Stimulated activated naive CD8-positive, alpha-beta T cell treated with anti-CD3 and anti-CD28 coated beads, Interleukin-15, Interleukin-2, amounts not matched to agents 100 ng/mL and 50 ng/mL, for 24 hours (primary cell): Measurements from ENCODE around the gene LRRC25.

ENCODE experiments used
- H3K27ac Mint-ChIP-seq: one replicate; pipeline ENCODE4 v1.8.0; 2021; ENCODE audit warnings: mild to moderate bottlenecking, mixed read lengths
- H3K27me3 Mint-ChIP-seq: one replicate; pipeline ENCODE4 v1.8.0; 2021; ENCODE audit warnings: mixed read lengths
- H3K36me3 Mint-ChIP-seq: one replicate; pipeline ENCODE4 v1.8.0; 2021; ENCODE audit warnings: low read depth, mixed read lengths
- H3K4me1 Mint-ChIP-seq: one replicate; pipeline ENCODE4 v1.8.0; 2021; ENCODE audit warnings: low read depth, mixed read lengths
- H3K4me3 Mint-ChIP-seq: one replicate; pipeline ENCODE4 v1.8.0; 2021; ENCODE audit warnings: mild to moderate bottlenecking, mixed read lengths
- H3K9me3 Mint-ChIP-seq: one replicate; pipeline ENCODE4 v1.8.0; 2021; ENCODE audit warnings: mixed read lengths

The LRRC25 gene

DNA sequence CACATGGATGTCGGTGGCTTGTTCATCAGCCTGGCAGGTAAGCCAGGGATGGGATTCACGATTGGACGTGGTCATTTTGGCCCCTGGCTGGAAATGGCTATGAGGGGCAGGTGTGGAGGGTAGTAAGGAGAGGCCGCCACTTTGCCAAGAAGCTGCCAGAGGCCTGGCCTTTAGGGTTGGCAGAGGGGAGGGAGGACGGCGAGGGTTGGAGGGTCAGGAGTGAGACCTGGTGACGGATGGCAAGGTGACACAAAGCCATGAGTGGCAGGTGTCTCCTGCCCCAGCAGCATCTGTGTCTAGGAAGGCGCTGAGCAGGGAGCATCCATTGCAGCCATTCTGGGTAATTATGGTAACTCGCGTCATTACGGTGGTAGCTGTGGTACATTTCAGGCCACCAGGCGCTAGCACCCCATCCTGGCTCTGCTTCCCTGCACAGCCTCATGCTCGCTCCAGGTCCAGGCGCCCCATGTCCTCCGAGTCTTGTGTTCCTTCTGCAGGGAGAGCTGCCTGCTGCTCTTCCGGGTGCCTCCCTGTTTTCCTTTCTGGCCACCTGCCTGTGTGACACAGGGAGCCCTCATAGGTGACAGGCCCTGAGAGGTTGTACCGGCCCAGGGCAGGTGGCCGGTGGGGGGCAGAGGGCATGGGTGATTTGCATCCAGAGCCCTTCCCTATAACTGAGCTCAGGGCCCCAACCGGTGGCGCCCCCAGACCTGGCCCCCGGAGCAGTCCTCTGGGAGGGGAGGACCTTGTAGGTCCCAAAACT, 26.0 kb upstream of the LRRC25 start:
- Mint-ChIP-seq H3K4me3 (no peak overlapping the region), H3K4me1 (peaks cover 52% of the 10 kb centered on the region), H3K36me3 (no peaks in the 10 kb centered on the region), H3K9me3 (no peaks in the 10 kb centered on the region), H3K27me3 (peaks cover 2% of the 10 kb centered on the region), H3K27ac (no peak overlapping the region)

- H3K27ac Mint-ChIP-seq = peak overlapping the region; percentile 89
- H3K36me3 Mint-ChIP-seq = no peaks in the 10 kb centered on the region
- no peaks in the 10 kb centered on the region for H3K9me3 Mint-ChIP-seq
- H3K4me3 Mint-ChIP-seq = peak overlapping the region; percentile 94
- H3K4me1 Mint-ChIP-seq = peaks cover 59% of the 10 kb centered on the region
- H3K27me3 Mint-ChIP-seq = peaks cover 9% of the 10 kb centered on the region
These were observed 25.2 kb upstream of the LRRC25 start for GRCh38 chr19:18422530-18423191.

GRCh38 chr19:18421371-18421959, 24.0 kb upstream of the LRRC25 start:
- H3K4me1 Mint-ChIP-seq = peaks cover 69% of the 10 kb centered on the region
- peak overlapping the region; percentile 89 for H3K27ac Mint-ChIP-seq
- H3K4me3 Mint-ChIP-seq = peak overlapping the region; percentile 94
- H3K27me3 Mint-ChIP-seq = peaks cover 9% of the 10 kb centered on the region
- H3K9me3 Mint-ChIP-seq = no peaks in the 10 kb centered on the region
- no peaks in the 10 kb centered on the region for H3K36me3 Mint-ChIP-seq

DNA sequence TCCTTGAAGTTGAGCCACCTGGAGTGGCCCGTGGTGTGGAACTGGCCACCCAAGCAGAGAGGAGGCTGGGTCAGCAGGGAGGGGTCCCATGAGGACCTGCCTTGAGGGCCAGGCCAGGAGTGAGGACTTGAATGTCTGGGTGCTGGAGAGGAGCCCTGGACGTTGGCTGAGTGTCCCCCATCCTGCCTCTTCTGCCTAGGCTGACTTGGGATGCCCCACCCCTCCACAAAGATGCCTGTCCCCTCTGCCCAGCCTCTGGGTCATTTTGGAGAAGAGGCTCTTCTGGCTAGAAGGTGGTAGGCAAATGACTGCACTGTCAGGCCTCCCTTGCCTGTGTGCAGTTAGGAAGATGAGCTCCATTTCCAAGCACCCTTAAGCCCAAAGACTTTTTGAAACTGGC, 23.5 kb upstream of the LRRC25 start:
- Mint-ChIP-seq H3K4me3 (peak overlapping the region; percentile 94), H3K4me1 (peaks cover 72% of the 10 kb centered on the region), H3K36me3 (no peaks in the 10 kb centered on the region), H3K27me3 (peaks cover 9% of the 10 kb centered on the region), H3K9me3 (no peaks in the 10 kb centered on the region), H3K27ac (no peak overlapping the region)

DNA sequence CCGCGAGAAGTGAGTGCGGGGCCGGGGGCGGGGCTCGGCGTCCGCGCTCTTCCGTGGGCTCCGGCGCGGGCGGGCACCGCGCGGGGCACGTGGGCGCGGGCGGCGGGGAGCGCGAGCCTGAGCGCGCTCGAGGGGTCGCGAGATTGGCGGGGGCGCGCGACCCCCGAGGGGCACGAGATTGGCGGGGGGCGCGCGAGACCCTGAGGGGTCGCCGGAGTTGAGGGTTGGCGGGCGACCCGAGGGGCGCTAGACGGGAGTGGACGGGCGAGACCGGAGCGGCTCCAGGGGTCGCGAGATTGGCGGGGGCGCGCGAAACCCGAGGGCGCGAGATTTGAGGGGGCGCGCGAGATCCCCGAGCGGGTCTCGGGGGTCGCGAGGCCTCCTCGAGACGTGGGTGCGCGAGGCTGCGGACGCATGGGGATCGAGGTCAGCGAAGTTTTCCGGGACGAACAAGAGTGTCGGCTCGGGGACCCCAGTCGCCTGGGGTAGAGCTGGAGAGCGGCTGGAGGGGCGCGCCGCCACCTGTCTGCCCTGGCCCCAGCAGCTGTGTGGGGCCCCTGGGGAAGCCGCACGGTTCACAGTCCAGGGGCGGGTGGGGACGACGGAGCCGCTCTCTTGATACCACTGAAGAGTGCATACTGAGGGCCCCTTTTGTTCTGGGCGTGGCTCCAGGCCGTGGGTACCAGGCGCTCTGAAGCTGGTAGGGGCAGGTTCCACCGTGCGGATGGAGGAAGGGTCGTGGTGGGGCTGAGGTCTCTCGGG, 22.5 kb upstream of the LRRC25 start:
- H3K4me3 Mint-ChIP-seq = peak overlapping the region; percentile 94
- peak overlapping the region; percentile 79 for H3K27ac Mint-ChIP-seq
- peaks cover 9% of the 10 kb centered on the region for H3K27me3 Mint-ChIP-seq
- peaks cover 79% of the 10 kb centered on the region for H3K4me1 Mint-ChIP-seq
- H3K36me3 Mint-ChIP-seq = no peaks in the 10 kb centered on the region
- H3K9me3 Mint-ChIP-seq = no peaks in the 10 kb centered on the region

- Mint-ChIP-seq H3K9me3 (no peaks in the 10 kb centered on the region), H3K27ac (peak within 1 kb of the TSS; percentile 79), H3K36me3 (no peaks in the 10 kb centered on the region), H3K27me3 (peaks cover 11% of the 10 kb centered on the region), H3K4me1 (peaks cover 85% of the 10 kb centered on the region), H3K4me3 (peak within 1 kb of the TSS; percentile 94)
These were observed 21.8 kb upstream of the LRRC25 start, which contains the start of gene SSBP4 for GRCh38 chr19:18419195-18419698. Gene SSBP4 (plus strand): TSS chr19:18419398. CDS start chr19:18419649, 251 bp downstream.

DNA sequence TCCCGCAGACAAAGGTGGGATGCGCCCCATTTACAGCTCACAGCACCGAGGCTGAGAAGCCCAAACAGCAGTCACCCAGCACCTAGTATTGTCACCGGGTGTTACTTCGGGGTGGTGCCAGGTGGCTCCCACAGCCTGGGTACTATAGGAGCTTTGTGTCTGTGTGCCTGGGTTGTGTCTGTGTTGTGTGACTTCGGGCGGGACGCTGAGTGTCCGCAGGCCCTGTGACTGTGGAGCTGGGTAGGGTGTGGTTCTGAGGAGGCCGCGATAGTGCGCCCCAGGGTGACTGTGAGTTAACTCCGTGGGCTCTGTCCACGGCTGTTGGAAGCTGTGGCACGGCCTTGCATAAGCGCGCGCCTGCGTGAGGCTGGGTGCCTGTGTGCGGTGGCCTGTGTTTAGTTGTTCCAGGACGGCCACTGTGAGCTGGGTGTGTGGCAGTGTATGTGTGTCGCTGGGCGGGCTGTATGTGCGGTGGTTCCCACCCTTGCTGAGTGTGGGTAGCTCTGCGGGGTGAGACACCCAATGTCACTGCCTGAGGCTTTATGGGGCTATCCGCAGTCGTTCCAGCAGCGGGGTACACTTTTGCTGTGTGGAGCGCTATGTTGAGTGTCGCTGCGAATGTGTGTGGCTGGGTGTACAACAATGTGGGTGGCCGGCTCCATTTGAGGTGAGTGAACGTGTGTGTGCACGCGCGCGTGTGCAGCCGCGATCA, 21.2 kb upstream of the LRRC25 start:
- H3K9me3 Mint-ChIP-seq = no peaks in the 10 kb centered on the region
- no peaks in the 10 kb centered on the region for H3K36me3 Mint-ChIP-seq
- H3K27me3 Mint-ChIP-seq = peaks cover 15% of the 10 kb centered on the region
- peaks cover 82% of the 10 kb centered on the region for H3K4me1 Mint-ChIP-seq
- peak overlapping the region; percentile 65 for H3K27ac Mint-ChIP-seq
- peak overlapping the region; percentile 74 for H3K4me3 Mint-ChIP-seq

DNA sequence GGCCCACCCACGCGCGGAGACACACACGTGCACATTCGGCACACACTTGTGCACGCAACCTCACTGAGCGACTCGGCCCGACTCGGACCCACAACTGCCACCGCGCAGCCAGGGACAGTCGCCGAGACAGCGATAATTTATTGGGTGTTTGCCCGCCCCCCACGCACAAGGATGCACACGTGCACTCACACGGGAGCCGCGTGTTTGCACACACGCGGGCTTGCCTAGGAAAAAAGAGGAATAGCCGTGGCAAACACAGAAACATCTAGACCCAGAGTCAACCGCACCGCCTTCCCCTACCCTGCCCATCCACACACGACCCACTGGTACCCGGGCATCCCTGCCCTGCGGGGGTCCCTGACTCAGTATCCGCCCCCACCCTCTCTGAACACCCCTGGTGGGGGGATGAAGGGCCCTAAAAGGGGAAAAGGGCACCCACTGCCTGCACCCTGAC, 20.6 kb upstream of the LRRC25 start:
- Mint-ChIP-seq H3K9me3 (no peaks in the 10 kb centered on the region), H3K4me3 (peak overlapping the region; percentile 74), H3K36me3 (no peaks in the 10 kb centered on the region), H3K27ac (peak overlapping the region; percentile 65), H3K27me3 (peaks cover 15% of the 10 kb centered on the region), H3K4me1 (peaks cover 78% of the 10 kb centered on the region)

GRCh38 chr19:18417250-18418028, 20.0 kb upstream of the LRRC25 start:
- Mint-ChIP-seq H3K9me3 (no peaks in the 10 kb centered on the region), H3K4me3 (peak overlapping the region; percentile 75), H3K27me3 (peaks cover 20% of the 10 kb centered on the region), H3K4me1 (peaks cover 72% of the 10 kb centered on the region), H3K36me3 (no peaks in the 10 kb centered on the region), H3K27ac (peak overlapping the region; percentile 71)

DNA sequence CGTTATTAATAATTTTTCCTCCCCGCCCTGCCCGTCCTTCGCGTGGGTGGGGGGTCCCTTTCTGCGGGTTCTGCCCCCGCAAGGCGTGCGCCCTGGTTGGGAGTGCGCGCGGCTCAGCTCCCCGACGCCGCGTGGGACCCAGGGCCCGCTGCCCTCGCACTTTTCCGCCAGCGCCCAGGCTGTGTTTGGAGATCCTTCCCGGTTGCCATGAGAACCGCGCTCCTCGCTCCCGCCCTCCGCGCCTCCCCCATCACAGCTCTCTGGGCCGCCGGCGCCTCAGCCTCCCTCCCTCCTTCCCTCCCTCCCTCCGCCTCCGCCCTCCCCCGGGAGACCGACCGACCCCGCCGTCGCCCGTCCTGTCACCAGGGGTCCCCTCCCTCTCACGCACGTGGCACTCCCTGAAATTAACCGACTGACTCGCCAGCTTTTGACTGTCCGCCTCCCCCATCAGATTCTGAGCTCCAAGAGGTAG, 19.4 kb upstream of the LRRC25 start:
- Mint-ChIP-seq H3K9me3 (no peaks in the 10 kb centered on the region), H3K27ac (peak overlapping the region; percentile 81), H3K27me3 (peaks cover 20% of the 10 kb centered on the region), H3K36me3 (no peaks in the 10 kb centered on the region), H3K4me3 (peak overlapping the region; percentile 75), H3K4me1 (peaks cover 66% of the 10 kb centered on the region)

GRCh38 chr19:18415178-18415867, 17.9 kb upstream of the LRRC25 start:
- H3K9me3 Mint-ChIP-seq = no peaks in the 10 kb centered on the region
- no peaks in the 10 kb centered on the region for H3K36me3 Mint-ChIP-seq
- H3K4me1 Mint-ChIP-seq = peaks cover 54% of the 10 kb centered on the region
- peak overlapping the region; percentile 66 for H3K4me3 Mint-ChIP-seq
- peak overlapping the region; percentile 63 for H3K27ac Mint-ChIP-seq
- H3K27me3 Mint-ChIP-seq = peaks cover 23% of the 10 kb centered on the region

GRCh38 chr19:18414504-18415177, 17.2 kb upstream of the LRRC25 start:
- H3K36me3 Mint-ChIP-seq = no peaks in the 10 kb centered on the region
- H3K27me3 Mint-ChIP-seq = peaks cover 23% of the 10 kb centered on the region
- H3K27ac Mint-ChIP-seq = no peak overlapping the region
- no peaks in the 10 kb centered on the region for H3K9me3 Mint-ChIP-seq
- peaks cover 52% of the 10 kb centered on the region for H3K4me1 Mint-ChIP-seq
- H3K4me3 Mint-ChIP-seq = no peak overlapping the region
